Measurements from ENCODE around the gene IFNA4. TPM values are rescaled to one million over a fixed set of nuclear protein-coding genes. Genes with fewer than 3 reads are reported as not detected.
"Not testable (repeated sequence)": the region's sequence is repeated elsewhere in the genome, so short reads cannot be mapped to it uniquely, and the experiment has no call there.

The IFNA4 gene
- total RNA-seq, 1 experiment from 2014 or later: not detected

GRCh38 chr9:21166560-21166959, 20.8 kb downstream of the IFNA4 start, which contains the start of gene IFNA21:
Gene IFNA21 (minus strand): TSS chr9:21166660. CDS start chr9:21166612, 48 bp downstream.
- not testable (repeated sequence) for DNase-seq (ENCODE audit: low read depth)

- no peak for DNase-seq (ENCODE audit: low read depth)
Measured at GRCh38 chr9:21165516-21165915, 21.9 kb downstream of the IFNA4 start.

GRCh38 chr9:21160178-21160577, 27.2 kb downstream of the IFNA4 start:
- peak; percentile 53 for DNase-seq (ENCODE audit: low read depth)

GRCh38 chr9:21155501-21155900, 31.9 kb downstream of the IFNA4 start:
- peak; percentile 14 for DNase-seq (ENCODE audit: low read depth)

GRCh38 chr9:21154018-21154608, 33.3 kb downstream of the IFNA4 start:
- peak; percentile 39 for DNase-seq (ENCODE audit: low read depth)

GRCh38 chr9:21153336-21154017, 33.9 kb downstream of the IFNA4 start:
- DNase-seq (ENCODE audit: low read depth): peak; percentile 28

- no peak for DNase-seq (ENCODE audit: low read depth)
Measured at GRCh38 chr9:21144603-21145002, 42.8 kb downstream of the IFNA4 start.

- DNase-seq (ENCODE audit: low read depth): peak; percentile 32
Measured at GRCh38 chr9:21141427-21141882, 45.9 kb downstream of the IFNA4 start, which contains the start of gene IFNW1. Gene IFNW1 (minus strand): TSS chr9:21141832. CDS start chr9:21141570, 262 bp downstream.

GRCh38 chr9:21137020-21137419, 50.4 kb downstream of the IFNA4 start:
- DNase-seq (ENCODE audit: low read depth): no peak

Other genes with a start within 250 kb of the IFNA4 start
- under 0.01 and 0.24 TPM in 2 replicates for gene HACD4, start 155.9 kb downstream of the IFNA4 start, total RNA-seq (2014; rRNA removed; shearing (Covaris generic))
- not detected in 2 replicates for gene IFNB1, start 109.6 kb downstream of the IFNA4 start, total RNA-seq (2014; rRNA removed; shearing (Covaris generic))
- not detected in 2 replicates for gene IFNW1, start 45.8 kb downstream of the IFNA4 start, total RNA-seq (2014; rRNA removed; shearing (Covaris generic))
- gene IFNA21, start 20.9 kb downstream of the IFNA4 start, total RNA-seq (2014; rRNA removed; shearing (Covaris generic)): not detected in 2 replicates
- not detected in 2 replicates for gene IFNA7, start 14.6 kb upstream of the IFNA4 start, total RNA-seq (2014; rRNA removed; shearing (Covaris generic))
- not detected in 2 replicates for gene IFNA10, start 19.6 kb upstream of the IFNA4 start, total RNA-seq (2014; rRNA removed; shearing (Covaris generic))
- not detected in 2 replicates for gene IFNA16, start 29.7 kb upstream of the IFNA4 start, total RNA-seq (2014; rRNA removed; shearing (Covaris generic))
- not detected in 2 replicates for gene IFNA17, start 40.6 kb upstream of the IFNA4 start, total RNA-seq (2014; rRNA removed; shearing (Covaris generic))
- gene IFNA14, start 52.4 kb upstream of the IFNA4 start, total RNA-seq (2014; rRNA removed; shearing (Covaris generic)): not detected in 2 replicates
- gene IFNA5, start 117.7 kb upstream of the IFNA4 start, total RNA-seq (2014; rRNA removed; shearing (Covaris generic)): not detected in 2 replicates
- 19.6 and 22.3 TPM in 2 replicates for gene KLHL9, start 147.8 kb upstream of the IFNA4 start, total RNA-seq (2014; rRNA removed; shearing (Covaris generic))
- gene IFNA6, start 163.3 kb upstream of the IFNA4 start, total RNA-seq (2014; rRNA removed; shearing (Covaris generic)): not detected in 2 replicates
- not detected in 2 replicates for gene IFNA13, start 180.5 kb upstream of the IFNA4 start, total RNA-seq (2014; rRNA removed; shearing (Covaris generic))
- gene IFNA2, start 197.8 kb upstream of the IFNA4 start, total RNA-seq (2014; rRNA removed; shearing (Covaris generic)): not detected in 2 replicates
- gene IFNA8, start 221.5 kb upstream of the IFNA4 start, total RNA-seq (2014; rRNA removed; shearing (Covaris generic)): not detected in 2 replicates

All from RPMI7951 (cell line).